NCI-H2196 treated with DMSO at 0.1 percent for 48 hours (cell line): Measurements from ENCODE around the gene CYLD.

Experiments used
- DNase-seq: peaks from one replicate; lab custom pipeline; 2025; ENCODE audit not compliant: unreplicated experiment; lab: John Stamatoyannopoulos, UW

The CYLD gene

DNA sequence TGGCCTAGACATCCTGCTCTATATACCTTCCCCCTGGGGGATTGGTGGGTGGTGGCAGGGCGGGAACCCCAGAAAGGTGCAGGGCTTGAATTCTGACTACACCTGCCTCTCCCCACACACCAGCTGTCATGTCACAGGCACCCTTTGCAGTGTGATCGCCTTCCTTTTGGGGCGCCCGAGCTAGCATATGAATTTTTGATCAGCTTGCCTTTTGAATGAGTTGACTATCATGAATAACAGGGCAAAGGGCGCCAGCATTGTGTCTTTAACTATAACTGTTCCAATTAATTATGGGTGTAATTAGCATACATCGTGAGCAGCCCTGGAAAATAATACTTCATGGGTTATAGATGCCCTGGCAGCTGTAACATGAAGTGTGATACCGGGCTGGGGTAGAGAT is 72.7 kb downstream of the CYLD start:
- no peak for DNase-seq

DNA sequence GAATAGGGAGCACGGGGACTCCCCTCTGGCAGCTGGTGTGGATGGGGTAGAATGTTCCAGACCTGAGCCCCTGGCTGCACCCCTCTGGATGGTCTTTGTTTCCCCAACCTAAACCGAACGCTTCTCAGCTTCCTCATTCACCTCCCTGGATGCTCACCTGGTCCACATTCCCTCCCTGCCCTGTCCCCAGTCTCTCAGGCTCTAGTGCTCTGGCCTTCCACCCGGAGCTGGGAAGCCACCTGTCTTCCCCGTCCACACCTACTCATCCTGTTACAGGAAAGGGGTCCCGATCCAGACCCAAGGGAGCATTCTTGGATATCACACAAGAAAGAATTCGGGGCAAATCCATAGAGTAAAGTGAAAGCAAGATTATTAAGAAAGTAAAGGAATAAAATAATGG is 73.5 kb downstream of the CYLD start:
- no peak for DNase-seq

DNA sequence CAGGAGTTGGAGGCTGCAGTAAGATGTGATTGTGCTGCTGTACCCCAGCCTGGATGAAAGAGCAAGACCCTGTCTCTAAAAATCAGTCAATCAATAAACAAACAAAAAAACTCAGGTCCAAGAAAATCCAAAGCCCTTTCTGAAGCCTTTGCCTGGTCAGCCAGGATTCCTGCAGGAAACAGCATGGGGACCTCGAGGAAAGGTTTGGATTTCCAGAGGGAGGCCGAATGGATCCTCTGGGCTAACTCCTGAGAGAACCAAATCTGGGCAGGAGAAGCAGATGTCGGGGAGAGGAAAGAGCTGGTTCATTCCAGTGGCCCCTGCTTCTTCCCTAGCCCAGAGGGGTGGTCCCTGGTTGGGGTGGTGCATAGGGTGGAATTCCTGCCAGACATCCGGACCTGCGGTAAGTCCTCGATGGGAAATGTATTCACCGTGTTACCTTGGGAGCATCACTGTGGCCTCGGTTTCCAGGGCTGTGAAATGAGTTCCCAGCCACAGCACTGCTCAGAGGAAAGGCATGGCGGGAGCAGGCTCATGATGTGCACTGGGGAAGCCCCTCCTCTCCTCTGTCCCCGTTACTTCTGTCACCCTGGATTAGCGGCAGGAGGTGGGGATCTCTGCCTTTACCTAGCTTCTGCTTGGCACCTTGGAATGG is 75.1 kb downstream of the CYLD start:
- no peak for DNase-seq

DNA sequence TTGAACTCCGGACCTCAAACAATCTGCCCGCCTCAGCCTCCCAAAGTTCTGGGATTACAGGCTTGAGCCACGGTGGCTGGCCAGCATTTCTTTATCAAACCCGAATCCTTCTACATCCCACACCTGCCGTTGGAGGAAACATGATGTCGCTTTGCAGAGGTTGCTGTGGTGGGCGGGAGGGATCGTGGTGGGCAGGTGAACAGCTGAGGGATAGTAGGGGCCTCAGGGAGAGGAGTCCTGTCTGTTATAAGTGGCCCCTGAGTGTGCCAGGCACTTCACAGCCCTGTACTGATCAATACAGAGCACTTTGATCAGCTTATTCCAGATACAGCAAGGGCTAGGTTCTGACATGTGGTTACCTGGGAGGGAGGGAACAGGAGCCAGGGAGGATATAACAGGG is 76.5 kb downstream of the CYLD start:
- no peak for DNase-seq

DNA sequence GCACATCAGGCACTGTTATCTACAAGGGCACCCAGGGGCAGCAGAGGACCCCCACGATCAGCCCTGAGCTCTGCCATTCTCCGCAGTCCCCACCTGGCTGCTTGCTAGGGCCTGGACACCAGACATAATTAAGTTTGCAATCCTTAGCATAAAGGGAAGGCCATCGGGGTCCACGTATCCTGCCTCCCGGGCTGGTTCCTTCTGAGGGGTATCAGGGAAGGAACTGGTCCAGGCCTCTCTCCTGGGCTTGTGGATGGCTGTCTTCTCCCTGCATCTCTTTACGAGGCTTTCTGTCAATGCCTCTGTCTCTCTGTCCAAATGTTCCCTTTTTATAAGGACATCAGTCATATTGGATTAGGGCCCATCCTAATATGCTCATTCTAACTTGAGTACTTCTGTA is 77.8 kb downstream of the CYLD start:
- DNase-seq: no peak

DNA sequence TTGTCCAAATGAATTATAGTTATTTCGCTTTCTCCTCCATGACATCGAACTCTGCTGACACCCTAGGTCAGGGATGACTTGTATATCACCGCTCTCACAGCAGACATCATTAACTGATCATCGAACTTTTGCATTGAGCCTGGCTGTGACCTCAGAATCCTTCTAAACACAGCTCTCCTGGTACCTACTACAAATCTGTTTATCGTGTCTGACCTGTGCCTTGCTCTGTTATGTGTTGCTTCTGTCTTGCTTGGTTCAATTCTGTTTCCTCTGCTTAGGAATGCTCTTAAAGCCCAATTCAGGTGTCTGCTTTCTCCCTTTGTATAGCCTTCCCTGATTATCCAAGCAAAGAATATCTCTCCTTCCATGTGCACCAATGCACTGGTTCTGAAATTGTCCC is 78.3 kb downstream of the CYLD start:
- no peak for DNase-seq

DNA sequence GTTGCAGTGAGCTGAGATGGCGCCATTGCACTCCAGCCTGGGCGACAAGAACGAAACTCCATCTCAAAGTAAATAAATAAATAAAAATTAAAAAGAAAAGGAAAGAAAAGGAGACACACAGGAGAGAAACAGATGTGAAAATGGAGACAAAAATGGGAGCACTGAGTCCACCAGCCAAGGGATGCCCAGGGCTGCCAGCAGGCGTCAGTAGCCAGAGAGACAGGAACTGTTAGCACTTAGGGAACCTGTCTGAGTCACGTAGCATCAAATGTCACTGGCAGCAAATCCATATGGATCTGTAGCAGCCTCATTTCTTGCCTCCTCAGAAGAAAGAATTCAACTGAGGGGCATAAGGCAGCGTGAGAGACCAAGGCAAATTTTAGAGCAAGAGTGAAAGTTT is 79.7 kb downstream of the CYLD start:
- no peak for DNase-seq

DNA sequence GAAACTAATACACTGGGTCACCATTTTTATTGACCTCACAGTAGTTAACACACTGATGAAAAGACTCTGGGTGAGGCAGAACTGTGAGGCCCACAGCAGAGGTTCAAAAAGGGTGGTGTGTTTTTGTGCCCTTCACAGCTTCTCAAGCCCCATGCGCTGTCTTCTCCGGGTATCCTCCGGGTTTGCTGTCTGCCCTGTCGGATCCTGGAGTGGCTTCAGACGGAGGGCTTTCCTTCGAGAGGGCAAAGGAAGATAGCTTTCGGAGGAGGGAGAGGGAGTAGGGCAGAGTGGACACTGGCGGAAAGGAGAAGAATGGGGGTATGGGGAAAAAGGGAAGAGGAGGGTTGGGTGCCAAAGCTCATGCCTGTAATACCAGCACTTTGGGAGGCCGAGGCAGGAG is 80.8 kb downstream of the CYLD start:
- DNase-seq: no peak

DNA sequence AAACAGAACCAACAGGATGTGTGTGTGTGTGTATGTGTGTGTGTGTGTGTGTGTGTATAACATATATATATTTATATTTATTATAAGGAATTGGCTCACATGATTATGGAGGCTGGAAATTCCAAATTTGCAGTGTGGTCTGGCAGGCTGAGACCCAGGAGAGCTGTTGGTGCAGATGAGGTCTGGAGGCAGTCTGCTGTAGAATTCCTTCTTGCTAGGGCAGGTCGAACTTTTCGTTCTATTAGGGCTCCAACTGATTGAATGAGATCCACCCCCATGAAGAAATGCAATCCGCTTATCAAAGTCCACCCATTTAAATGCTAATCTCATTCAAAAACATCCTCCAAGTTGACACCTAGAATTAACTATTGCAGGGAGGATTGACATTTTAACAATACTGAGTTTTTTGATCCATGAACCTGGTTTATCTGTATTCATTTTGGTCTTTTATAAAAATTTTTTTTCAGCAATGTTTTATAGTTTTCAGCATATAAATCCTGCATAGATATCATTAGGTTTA is 85.0 kb downstream of the CYLD start:
- no peak for DNase-seq

DNA sequence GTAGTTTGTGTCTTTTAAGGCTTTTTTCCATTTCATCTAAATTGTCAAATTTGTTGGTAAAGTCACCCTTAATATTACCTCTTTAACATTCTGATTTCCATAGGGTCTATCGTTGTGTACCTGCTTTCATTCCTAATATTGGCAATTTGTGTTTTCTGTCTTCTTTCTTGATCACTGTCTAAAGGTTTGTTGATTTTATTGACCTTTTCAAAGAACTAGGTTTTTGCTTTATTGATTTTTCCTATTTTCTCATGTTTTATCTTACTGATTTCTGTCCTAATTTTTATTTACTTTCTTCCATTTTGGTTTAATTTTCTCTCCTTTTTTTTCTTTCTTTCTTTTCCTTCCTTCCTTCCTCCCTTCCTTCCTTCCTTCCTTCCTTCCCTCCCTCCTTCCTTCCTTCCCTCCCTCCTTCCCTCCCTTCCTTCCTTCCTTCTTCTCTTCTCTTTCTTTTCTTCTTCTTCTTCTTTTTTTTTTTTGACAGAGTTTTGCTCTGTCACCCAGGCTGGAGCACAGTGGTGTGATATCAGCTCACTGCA is 86.3 kb downstream of the CYLD start:
- no peak for DNase-seq

DNA sequence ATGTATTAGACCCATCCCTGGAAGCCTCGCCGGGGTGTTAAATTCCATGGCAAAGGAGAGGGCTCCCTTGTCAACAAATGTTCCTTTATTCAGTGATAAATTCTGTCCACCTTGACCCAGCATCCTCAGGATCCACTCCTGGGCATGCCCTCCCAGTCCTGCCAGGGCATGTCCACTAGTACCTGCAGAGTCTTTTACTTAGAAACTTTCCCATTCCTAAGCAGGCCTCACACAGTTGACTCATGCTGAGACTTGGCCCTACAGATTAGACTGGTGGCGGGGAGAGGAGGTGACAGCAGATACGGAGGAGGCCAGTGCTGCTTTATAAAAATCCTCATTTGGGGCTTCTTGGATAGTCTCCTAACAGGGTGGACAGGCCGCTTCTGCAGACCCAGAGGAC is 88.8 kb downstream of the CYLD start:
- no peak for DNase-seq

DNA sequence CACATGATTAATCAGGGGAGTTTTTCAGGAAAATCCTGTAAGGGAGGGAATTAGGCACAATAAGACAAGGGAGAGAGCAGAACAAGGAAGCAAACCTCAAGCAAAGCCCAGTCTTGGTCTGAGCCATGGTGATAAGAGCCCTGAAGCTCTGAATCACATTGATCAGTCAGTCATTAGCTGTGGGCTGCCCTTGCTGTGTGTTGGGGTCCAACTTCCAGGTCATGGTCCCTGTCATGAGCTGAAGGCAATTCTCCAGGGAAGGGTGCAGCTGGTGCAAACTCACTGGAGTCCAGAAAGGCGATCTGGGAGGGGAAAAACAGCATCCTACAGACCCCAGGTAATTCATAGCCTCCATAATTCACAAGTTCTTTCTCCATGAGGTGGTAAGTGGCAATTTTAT is 89.9 kb downstream of the CYLD start:
- no peak for DNase-seq

DNA sequence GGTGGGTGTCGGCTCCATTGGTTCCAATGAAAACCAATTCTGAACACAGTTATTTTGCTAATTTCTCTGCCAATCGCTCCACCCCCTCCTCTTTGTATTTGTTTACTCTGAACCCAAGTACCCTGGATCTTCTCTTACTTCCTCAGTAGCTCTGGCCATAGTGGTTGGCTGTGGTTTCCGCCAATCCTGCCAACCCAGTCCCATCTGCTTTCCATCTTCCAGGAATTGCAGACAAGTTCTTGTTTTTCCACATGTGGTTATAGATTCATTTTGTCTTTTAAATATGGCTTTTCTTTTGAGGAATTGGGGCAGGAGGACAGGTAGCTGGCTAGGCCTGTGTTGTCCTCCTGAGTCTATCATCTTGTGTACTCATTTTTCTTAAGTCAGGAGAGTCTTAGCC is 92.0 kb downstream of the CYLD start:
- no peak for DNase-seq

DNA sequence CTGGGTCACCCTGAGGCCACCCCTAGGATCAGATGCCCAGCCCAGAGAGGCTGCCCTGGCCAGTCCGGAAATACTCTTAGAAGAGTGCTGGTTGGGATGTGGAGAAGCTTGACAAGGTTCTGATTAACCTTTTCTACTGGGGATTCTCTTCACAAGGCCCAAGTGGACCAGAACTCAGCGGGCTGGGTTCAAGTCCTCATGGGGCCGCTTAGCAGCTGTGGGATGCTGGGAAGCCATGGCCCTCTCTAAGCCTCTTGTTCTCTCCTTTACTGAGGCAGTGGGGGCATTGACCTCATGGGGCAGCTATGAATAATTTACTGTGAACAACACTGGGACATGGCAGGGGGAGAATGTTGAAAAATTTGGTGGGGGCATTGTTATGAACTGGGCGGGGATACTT is 92.8 kb downstream of the CYLD start:
- DNase-seq: no peak

DNA sequence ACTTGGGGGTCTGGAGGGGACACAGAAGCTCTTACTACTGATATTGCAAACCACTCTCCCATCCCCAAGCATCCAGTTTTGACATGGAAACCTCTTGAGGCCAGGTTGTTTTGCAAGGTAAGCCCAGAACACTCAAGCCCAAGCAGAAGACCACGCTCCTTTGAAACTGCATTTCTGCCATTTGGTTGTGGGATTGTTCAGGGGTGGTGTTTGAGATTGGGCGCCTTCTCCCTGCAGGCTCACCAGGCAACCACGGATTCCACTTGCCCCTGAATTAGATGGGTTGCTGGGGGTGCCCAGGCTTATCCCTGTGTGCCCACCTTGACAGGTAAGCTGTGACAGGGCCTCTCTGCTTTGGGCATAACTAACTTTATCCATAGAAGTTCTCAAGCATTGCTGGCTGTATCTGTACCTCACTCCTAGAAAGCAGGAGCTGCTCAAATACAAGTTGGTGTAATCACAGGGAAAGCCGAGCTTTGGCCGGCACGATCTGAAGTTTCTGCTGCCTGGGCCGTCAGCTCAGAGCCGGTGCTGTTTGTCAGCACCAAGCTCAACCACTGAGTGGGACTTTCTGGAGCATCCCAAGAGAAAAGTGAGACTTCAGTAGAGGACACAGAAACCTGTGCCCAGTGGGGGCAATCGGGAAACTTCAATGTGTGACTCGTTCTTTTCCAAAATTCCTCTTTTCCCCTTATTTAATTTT is 93.6 kb downstream of the CYLD start:
- no peak for DNase-seq

DNA sequence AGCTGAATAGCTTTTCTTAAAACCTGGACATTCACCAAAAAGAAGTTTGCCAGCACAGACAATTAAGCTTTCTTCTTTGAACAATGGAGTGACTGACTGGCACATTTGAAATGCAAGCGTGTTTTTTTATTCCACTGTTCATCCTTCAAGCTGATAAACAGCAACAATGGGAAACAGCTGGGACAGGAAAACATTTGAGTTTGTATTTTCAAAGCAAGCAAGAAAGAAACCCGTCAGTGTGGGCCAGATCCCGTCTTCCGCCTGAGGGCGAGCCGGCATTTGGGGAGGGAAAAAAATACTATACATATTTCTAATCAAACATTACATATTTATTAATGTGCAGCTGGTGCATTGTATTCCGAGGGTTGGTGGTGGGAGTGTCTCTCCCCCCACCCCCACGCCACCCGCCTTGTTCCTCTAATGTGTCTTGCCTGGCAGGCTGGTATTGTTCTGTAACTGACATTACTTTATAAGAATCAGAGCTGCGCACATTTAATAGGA is 94.3 kb downstream of the CYLD start:
- no peak for DNase-seq

DNA sequence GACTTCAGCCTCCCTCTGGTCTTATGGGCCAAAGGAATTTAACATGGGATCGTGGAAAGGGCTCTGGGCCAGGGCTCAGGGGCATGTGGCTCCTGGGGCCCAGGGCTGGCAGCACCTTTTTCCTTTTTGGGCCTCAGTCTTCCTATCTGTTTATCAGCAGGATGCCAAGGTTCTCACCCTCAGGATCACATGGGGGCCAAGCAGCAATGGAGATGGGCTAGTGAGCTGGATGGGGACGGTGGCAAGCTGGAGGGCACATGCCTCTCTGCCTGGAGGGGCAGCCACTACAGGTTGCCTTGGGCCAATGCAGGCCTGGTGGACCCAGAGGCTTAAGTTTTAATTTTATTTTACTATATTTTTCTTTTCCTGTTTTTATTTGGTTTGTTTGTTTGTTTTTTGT is 95.4 kb downstream of the CYLD start:
- no peak for DNase-seq

DNA sequence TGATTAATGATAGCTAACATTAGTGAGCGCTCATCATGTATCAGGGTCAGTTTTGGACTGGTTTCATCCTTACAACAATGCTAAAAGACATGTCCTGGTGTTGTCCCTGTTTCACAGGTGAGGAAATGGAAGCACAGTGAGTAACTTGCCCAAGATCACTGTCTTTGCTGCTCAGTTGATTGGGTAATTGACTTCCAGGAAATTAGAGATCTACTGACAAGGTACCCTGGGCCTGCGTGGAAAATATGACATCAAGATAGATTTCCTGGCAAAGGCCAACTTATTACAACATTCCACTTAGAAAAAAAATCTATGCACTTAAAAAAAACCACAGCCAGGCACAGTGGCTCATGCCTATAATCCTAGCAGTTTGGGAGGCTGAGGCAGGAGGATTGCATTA is 96.3 kb downstream of the CYLD start:
- DNase-seq: no peak

DNA sequence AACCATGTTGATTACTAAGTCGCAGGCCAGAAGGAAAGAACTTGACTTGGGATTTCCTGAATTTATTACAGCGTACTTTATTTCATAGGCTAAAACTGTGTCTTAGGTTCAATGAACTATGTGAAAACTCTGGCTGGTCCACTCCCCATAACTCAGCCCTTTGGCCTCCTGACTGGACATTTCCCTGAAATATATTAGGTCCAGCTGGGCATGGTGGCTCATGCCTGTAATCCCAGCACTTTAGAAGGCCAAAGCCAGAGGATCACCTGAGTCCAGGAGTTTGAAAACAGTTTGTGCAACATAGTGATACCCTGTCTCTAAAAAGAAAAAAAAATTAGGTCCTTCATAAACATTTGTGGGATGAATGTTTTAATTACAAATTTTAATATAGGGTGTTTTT is 97.0 kb downstream of the CYLD start:
- no peak for DNase-seq

DNA sequence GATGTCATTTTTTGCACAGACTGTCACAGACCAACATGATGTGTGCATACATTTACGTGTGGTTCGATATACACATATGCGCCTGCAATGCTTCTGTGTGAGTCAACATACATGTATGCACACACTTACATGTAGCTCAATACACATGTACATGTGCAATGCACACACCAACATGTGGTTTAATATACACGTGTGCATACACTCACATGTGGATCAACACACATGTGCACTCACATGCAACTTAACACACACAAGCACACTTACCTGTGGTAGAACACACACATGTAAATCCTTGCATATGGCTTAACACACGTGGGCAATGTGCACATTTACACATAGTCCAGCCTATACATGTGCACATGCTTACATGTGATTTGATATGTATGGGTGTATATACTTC is 97.5 kb downstream of the CYLD start:
- no peak for DNase-seq

DNA sequence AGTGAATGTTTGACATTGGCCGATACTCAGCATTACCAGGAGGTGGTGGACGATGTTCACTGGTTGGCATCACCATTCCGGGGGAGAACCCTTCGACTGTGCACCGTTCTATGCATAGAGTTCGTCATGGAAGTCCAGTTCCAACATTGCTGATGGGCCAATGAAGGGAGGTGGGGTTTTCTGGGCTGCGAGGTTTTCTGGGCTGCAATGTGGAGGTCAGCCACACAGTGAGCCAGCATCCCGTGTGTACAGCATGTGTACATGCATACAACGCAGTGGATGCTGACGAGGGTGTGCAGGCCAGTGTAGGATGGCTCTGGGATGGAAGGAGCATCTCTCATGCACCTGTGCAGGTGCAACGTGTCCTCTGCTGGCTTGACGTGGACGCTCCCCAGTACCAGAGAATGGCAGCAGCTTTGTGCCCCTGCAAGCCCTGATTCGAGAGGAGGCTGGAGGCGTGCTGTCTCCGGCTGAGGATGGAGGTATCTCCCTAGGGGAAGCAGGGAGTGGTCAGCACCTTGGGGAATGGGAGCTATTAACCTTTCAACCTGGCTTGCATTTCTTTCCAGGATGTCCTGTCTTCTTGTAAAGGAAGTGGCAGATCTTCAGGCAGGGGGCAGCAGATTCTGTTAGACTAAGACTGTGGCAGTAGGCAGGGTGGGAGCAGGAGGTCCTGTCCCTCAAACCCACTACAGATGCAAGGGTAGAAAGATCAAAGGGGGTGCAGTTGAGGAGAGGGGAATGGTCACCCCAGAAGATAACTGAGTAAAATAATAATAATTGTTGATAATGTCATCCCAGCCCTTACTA is 98.2 kb downstream of the CYLD start:
- no peak for DNase-seq
